HEK293 (cell line): ENCODE data around the gene MAGEC1.

ENCODE experiments used
- EGR2 ChIP-seq: fragments of 450-650 bp; formaldehyde crosslinking; IDR thresholded peaks from 2 replicates; pipeline ENCODE4 v1.5.1; 2016; ENCODE audit warnings: low read depth, missing biosample characterization, missing genetic modification characterization
- FEZF1 ChIP-seq: fragments of 450-650 bp; formaldehyde crosslinking; IDR thresholded peaks from 2 replicates; pipeline ENCODE4 v1.5.1; 2016; ENCODE audit warnings: missing biosample characterization, missing genetic modification characterization
- GLI2 ChIP-seq: fragments of 450-650 bp; formaldehyde crosslinking; IDR thresholded peaks from 2 replicates; pipeline ENCODE4; 2017; ENCODE audit warnings: missing biosample characterization, missing genetic modification characterization, low read depth, borderline replicate concordance
- OSR2 ChIP-seq: fragments of 450-650 bp; formaldehyde crosslinking; IDR thresholded peaks from 2 replicates; pipeline ENCODE4 v1.5.1; 2016; ENCODE audit warnings: missing biosample characterization, missing genetic modification characterization
- PRDM1 ChIP-seq: fragments of 450-650 bp; formaldehyde crosslinking; IDR thresholded peaks from 2 replicates; pipeline ENCODE4; 2016; ENCODE audit warnings: missing biosample characterization, missing genetic modification characterization
- PRDM2 ChIP-seq: fragments of 450-650 bp; formaldehyde crosslinking; IDR thresholded peaks from 2 replicates; pipeline ENCODE4 v1.5.1; 2016; ENCODE audit warnings: missing biosample characterization, missing genetic modification characterization, borderline replicate concordance
- PRDM4 ChIP-seq: fragments of 450-650 bp; formaldehyde crosslinking; IDR thresholded peaks from 2 replicates; pipeline ENCODE4 v1.5.1; 2017; ENCODE audit warnings: missing biosample characterization, missing genetic modification characterization
- SCRT1 ChIP-seq: fragments of 450-650 bp; formaldehyde crosslinking; IDR thresholded peaks from 2 replicates; pipeline ENCODE4 v1.5.1; 2016; ENCODE audit warnings: missing biosample characterization, missing genetic modification characterization, borderline replicate concordance
- SCRT2 ChIP-seq: fragments of 450-650 bp; formaldehyde crosslinking; IDR thresholded peaks from 2 replicates; pipeline ENCODE4 v1.5.1; 2016; ENCODE audit warnings: missing biosample characterization, missing genetic modification characterization
- SP3 ChIP-seq: fragments of 450-650 bp; formaldehyde crosslinking; IDR thresholded peaks from 2 replicates; pipeline ENCODE4 v1.5.1; 2016; ENCODE audit warnings: missing biosample characterization, missing genetic modification characterization
- ZBTB48 ChIP-seq: fragments of 450-650 bp; formaldehyde crosslinking; IDR thresholded peaks from 2 replicates; pipeline ENCODE4 v1.5.1; 2016; ENCODE audit warnings: missing biosample characterization, missing genetic modification characterization
- ZNF157 ChIP-seq: fragments of 450-650 bp; formaldehyde crosslinking; IDR thresholded peaks from 2 replicates; pipeline ENCODE4 v1.5.1; 2016; ENCODE audit warnings: missing biosample characterization, missing genetic modification characterization
- ZNF202 ChIP-seq: fragments of 450-650 bp; formaldehyde crosslinking; IDR thresholded peaks from 2 replicates; pipeline ENCODE4 v1.5.1; 2016; ENCODE audit warnings: missing biosample characterization, missing genetic modification characterization, borderline replicate concordance
- ZNF223 ChIP-seq: fragments of 450-650 bp; formaldehyde crosslinking; IDR thresholded peaks from 2 replicates; pipeline ENCODE4 v1.5.1; 2016; ENCODE audit warnings: missing biosample characterization, missing genetic modification characterization
- ZNF335 ChIP-seq: fragments of 450-650 bp; formaldehyde crosslinking; conservative IDR thresholded peaks from 2 replicates; pipeline ENCODE4 v1.5.1; 2016; ENCODE audit warnings: missing biosample characterization, missing genetic modification characterization
- ZNF350 ChIP-seq: fragments of 450-650 bp; formaldehyde crosslinking; IDR thresholded peaks from 2 replicates; pipeline ENCODE4 v1.5.0; 2017; ENCODE audit warnings: missing biosample characterization, mild to moderate bottlenecking, missing genetic modification characterization
- ZNF391 ChIP-seq: fragments of 450-650 bp; formaldehyde crosslinking; IDR thresholded peaks from 2 replicates; pipeline ENCODE4 v1.5.1; 2016; ENCODE audit warnings: low read depth, missing biosample characterization, missing genetic modification characterization, borderline replicate concordance
- ZNF423 ChIP-seq: fragments of 450-650 bp; formaldehyde crosslinking; IDR thresholded peaks from 2 replicates; pipeline ENCODE4 v1.5.1; 2016; ENCODE audit warnings: missing biosample characterization, missing genetic modification characterization
- ZNF426 ChIP-seq: fragments of 450-650 bp; formaldehyde crosslinking; IDR thresholded peaks from 2 replicates; pipeline ENCODE4 v1.5.1; 2017; ENCODE audit warnings: missing biosample characterization, missing genetic modification characterization, mild to moderate bottlenecking, inconsistent platforms, moderate library complexity
- ZNF544 ChIP-seq: fragments of 450-650 bp; formaldehyde crosslinking; IDR thresholded peaks from 2 replicates; pipeline ENCODE4 v1.5.0; 2017; ENCODE audit warnings: missing biosample characterization, missing genetic modification characterization
- ZNF561 ChIP-seq: fragments of 450-650 bp; IDR thresholded peaks from 2 replicates; pipeline ENCODE4 v1.5.1; 2018; ENCODE audit warnings: missing biosample characterization, missing genetic modification characterization, borderline replicate concordance
- ZNF585B ChIP-seq: fragments of 450-650 bp; formaldehyde crosslinking; IDR thresholded peaks from 2 replicates; pipeline ENCODE4 v1.5.1; 2016; ENCODE audit warnings: missing biosample characterization, missing genetic modification characterization
- ZNF610 ChIP-seq: fragments of 450-650 bp; formaldehyde crosslinking; IDR thresholded peaks from 2 replicates; pipeline ENCODE4 v1.5.1; 2016; ENCODE audit warnings: missing biosample characterization, missing genetic modification characterization, borderline replicate concordance
- ZNF621 ChIP-seq: fragments of 450-650 bp; formaldehyde crosslinking; IDR thresholded peaks from 2 replicates; pipeline ENCODE4 v1.5.1; 2017; ENCODE audit warnings: missing biosample characterization, missing genetic modification characterization
- ZNF654 ChIP-seq: fragments of 450-650 bp; formaldehyde crosslinking; IDR thresholded peaks from 2 replicates; pipeline ENCODE4 v1.5.1; 2016; ENCODE audit warnings: low read depth, missing biosample characterization, missing genetic modification characterization
- ZNF777 ChIP-seq: fragments of 450-650 bp; formaldehyde crosslinking; IDR thresholded peaks from 2 replicates; pipeline ENCODE4 v1.5.1; 2017; ENCODE audit warnings: missing biosample characterization, missing genetic modification characterization, borderline replicate concordance
- ZSCAN23 ChIP-seq: fragments of 450-650 bp; formaldehyde crosslinking; IDR thresholded peaks from 2 replicates; pipeline ENCODE4 v1.5.1; 2016; ENCODE audit warnings: missing biosample characterization, missing genetic modification characterization
- ZSCAN5A ChIP-seq: fragments of 450-650 bp; formaldehyde crosslinking; IDR thresholded peaks from 2 replicates; pipeline ENCODE4 v1.5.1; 2016; ENCODE audit warnings: missing biosample characterization, missing genetic modification characterization
- TF ChIP-seq, protein P1 (sequence below): fragments of 450-650 bp; IDR thresholded peaks from 2 replicates; pipeline ENCODE4 v1.5.1; 2018; ENCODE audit warnings: missing biosample characterization, mild to moderate bottlenecking, missing genetic modification characterization
- TF ChIP-seq, protein P2 (sequence below): fragments of 450-650 bp; formaldehyde crosslinking; IDR thresholded peaks from 2 replicates; pipeline ENCODE4 v1.5.1; 2017; ENCODE audit warnings: missing biosample characterization, missing genetic modification characterization

MAGEC1 gene

DNA sequence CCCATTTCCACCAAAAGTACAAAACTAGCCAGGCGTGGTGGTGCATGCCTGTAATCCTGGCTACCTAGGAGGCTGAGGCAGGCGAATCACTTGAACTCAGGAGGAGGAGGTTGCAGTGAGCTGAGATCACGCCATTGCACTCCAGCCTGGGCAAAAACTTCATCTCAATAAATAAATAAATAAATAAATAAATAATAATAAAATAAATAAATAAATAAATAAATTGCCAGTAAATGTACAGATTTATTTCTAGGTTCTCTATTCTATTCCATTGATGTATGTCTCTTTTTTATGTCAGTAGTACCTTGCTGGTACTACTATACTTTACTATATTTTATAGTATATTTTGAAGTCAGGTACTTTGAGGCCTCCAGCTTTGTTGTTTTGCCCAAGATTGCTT is 43.7 kb downstream of the MAGEC1 start (continued):
- no peak for TF ChIP-seq PRDM2 (tag by site-specific recombination)
- 0 out of 2 replicates have a peak, but pooled peaks have one; percentile 8 for TF ChIP-seq ZNF654 (tag by site-specific recombination)
- TF ChIP-seq ZNF621 (tag by site-specific recombination), result no peak
- TF ChIP-seq, protein P1, sequence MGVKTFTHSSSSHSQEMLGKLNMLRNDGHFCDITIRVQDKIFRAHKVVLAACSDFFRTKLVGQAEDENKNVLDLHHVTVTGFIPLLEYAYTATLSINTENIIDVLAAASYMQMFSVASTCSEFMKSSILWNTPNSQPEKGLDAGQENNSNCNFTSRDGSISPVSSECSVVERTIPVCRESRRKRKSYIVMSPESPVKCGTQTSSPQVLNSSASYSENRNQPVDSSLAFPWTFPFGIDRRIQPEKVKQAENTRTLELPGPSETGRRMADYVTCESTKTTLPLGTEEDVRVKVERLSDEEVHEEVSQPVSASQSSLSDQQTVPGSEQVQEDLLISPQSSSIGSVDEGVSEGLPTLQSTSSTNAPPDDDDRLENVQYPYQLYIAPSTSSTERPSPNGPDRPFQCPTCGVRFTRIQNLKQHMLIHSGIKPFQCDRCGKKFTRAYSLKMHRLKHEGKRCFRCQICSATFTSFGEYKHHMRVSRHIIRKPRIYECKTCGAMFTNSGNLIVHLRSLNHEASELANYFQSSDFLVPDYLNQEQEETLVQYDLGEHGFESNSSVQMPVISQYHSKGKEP (tag by site-specific recombination), result no peak
- no peak for TF ChIP-seq ZNF391 (tag by site-specific recombination)
- no peak for TF ChIP-seq SP3 (tag by site-specific recombination)
- no peak for TF ChIP-seq EGR2
- no peak for TF ChIP-seq ZNF610
- no peak for TF ChIP-seq ZNF223
- TF ChIP-seq ZNF585B (tag by site-specific recombination), result no peak
- TF ChIP-seq ZNF426 (tag by site-specific recombination), result peak; percentile 72
- no peak for TF ChIP-seq PRDM1 (tag by site-specific recombination)
- TF ChIP-seq SCRT1 (tag by site-specific recombination), result no peak
- no peak for TF ChIP-seq ZNF777 (tag by site-specific recombination)
- TF ChIP-seq ZSCAN23 (tag by site-specific recombination), result no peak
- 0 out of 2 replicates have a peak, but pooled peaks have one; percentile 19 for TF ChIP-seq ZNF202 (tag by site-specific recombination)
- no peak for TF ChIP-seq SCRT2
- TF ChIP-seq ZNF544 (tag by site-specific recombination), result no peak
- no peak for TF ChIP-seq ZNF561 (tag by site-specific recombination)
- no peak for TF ChIP-seq ZBTB48 (tag by site-specific recombination)
- no peak for TF ChIP-seq GLI2
- TF ChIP-seq ZSCAN5A (tag by site-specific recombination), result no peak
- TF ChIP-seq, protein P2, sequence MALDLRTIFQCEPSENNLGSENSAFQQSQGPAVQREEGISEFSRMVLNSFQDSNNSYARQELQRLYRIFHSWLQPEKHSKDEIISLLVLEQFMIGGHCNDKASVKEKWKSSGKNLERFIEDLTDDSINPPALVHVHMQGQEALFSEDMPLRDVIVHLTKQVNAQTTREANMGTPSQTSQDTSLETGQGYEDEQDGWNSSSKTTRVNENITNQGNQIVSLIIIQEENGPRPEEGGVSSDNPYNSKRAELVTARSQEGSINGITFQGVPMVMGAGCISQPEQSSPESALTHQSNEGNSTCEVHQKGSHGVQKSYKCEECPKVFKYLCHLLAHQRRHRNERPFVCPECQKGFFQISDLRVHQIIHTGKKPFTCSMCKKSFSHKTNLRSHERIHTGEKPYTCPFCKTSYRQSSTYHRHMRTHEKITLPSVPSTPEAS (tag by site-specific recombination), result no peak
- no peak for TF ChIP-seq ZNF157 (tag by site-specific recombination)
- no peak for TF ChIP-seq FEZF1 (tag by site-specific recombination)
- TF ChIP-seq PRDM4 (tag by site-specific recombination), result no peak
- TF ChIP-seq ZNF335, result no peak
- TF ChIP-seq ZNF423 (tag by site-specific recombination), result no peak
- TF ChIP-seq OSR2 (tag by site-specific recombination), result no peak
- no peak for TF ChIP-seq ZNF350 (tag by site-specific recombination)
